GM19397 (cell line): Measurements from ENCODE around the gene DISP3.

Source experiments
- ATAC-seq: cut with Tn5 transposase; IDR thresholded peaks from one replicate; pipeline ENCODE4 v1.9.1; 2021; ENCODE audit warnings: mild to moderate bottlenecking, moderate library complexity; ENCODE audit not compliant: unreplicated experiment

DISP3 gene

DNA sequence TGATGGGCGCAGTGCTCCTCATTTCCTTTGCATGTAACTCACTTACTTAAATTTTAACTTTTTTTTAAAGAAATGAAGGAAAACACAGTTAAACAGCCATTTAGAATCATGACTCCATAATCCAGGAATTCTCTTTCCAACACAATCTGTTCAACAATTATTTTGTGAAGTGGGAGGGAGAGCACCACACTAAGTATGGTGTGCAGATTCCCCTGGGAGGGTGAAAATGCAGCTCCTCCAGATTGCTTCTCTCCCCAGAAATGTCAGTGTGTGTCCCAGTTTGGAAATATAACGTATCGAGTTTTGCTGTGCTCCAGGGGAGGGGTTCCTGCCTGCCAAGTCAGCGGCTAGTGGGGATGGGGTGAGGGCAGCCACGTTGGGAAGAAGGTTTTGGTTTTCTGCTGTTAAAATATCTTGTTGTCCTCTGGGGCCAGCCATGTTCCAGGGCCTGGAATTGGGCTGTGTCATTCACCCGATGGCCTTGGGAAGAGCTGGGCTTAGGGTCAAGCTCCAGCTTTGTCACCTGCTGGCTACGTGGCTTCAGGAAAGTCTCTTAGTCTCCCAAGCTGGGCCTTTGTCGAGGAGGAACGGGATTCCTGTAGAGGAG is 17.3 kb upstream of the DISP3 start:
- ATAC-seq: no peak

DNA sequence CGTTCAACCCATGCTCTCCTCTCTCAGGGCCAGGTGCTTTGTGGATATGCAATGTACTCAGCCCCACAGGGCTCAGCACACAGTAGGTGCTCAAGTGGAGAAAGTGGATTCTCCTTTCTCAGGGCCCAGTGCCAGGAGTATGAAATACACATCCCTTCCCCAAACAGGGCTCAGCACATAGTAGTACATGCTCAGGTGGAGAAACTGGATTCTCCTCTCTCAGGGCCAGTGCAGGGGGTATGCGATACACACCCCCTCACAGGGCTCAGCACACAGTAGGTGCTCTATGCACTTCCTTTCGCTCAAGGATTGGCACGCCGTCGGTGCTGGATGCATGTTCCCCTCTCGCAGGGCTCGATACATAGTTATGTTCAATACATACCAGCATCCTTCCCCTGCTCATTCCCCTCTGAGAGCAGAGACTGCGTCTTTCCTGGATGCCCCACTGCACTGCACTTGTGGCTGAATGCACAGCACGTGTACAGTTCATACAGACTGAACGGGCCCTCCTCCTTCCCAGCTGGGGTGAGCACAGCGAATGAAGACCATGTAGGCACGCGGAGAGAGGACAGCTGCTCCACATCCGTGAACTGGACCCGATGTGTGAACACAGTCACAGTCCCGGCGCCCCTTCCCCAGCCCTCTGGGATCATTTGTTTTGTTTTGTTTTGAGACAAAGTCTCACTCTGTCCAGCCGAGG is 16.6 kb upstream of the DISP3 start:
- ATAC-seq: no peak

DNA sequence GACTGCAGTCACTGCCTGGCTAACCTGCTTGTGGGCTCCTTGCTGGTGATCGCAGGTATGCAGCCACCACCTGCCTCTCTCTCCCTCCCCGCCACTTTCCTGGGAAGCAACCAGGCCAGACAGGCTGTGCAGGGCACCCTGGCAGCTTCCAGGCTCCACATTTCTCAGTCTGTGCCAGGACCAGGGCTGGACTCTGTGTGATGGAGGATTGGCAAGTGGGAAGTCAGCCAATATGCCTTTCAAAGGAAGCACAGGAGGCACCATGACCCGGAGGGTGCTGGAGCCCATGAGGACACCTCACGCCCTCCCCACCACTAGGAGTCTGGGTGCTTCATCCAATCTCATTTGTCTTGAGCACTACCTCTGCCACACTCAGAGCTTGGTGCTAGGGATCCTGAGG is 15.8 kb upstream of the DISP3 start:
- no peak for ATAC-seq

DNA sequence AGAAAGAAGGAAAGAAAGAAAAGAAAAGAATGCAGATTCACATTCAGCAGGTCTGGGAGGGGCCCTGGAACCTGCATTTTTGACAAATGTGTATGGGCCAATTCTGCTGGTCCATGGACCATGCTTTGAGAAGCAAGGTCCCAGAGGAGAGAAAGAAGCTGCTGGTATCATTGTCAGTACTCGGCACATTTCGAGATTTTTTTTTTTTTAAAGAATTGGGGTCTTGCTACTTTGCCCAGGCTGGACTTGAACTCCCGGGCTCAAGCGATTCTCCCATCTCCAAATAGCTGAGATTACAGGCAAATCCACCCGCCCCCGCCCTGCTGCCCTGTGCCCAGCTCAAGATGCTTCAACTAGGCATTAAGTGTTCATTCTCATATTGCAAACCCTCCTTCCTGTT is 13.6 kb upstream of the DISP3 start:
- no peak for ATAC-seq

DNA sequence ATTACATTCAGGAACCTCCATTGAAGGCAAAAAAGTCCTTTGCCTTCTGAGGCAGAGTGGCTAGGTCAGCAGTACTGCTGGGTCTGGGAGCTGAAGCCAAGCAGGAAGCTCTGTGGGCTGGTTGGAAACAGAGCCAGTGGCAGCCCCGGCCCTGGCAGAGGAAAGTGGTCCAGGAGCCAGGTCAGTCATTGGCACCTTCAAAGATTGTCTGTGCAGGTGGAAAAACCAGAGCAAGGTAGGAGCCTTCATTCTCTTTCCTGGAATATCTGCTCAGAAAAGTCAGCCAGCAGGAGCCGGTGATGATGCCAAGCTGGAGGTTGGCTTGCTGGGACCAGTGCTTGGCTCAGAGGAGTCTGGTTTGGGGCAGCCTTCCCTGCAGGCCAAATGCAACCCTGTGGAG is 12.5 kb upstream of the DISP3 start:
- no peak for ATAC-seq

DNA sequence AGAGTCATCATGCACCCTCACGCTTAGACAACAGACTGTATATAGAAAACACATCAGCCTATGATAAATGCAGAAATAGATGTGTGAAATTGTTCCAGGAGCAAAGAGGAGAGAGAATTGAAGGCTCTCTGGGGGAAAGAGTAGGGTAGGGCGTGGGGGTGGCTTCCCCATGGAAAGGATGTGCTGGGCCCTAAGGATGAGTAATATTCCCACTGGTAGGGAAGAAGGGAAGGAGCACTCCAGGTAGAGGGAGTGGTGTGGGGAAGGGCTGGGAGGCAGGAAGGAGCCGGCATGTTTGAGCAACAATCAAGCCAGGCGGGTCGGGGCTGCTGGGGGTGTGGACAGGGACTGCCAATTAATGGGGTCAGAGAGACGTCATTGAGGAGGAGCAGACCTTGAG is 10.1 kb upstream of the DISP3 start:
- no peak for ATAC-seq

DNA sequence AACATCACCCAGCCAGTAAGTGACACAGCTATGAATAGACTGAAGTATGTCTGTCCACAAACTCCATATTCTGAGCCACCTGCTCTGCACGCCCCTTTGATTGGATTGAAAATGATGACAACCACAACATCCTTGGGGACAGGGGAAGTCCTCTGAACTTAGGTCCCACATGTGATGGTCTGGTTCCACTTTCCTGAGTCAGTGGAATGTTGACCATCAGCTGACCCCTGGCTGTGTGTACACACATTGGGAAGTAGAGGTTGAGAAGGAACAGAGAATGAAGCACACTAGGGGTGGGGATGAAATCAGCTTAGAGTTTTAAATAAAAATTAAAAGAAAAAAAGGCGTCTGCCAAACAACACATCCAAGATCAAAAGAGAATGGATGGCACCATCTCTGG is 8.0 kb upstream of the DISP3 start:
- ATAC-seq: no peak

DNA sequence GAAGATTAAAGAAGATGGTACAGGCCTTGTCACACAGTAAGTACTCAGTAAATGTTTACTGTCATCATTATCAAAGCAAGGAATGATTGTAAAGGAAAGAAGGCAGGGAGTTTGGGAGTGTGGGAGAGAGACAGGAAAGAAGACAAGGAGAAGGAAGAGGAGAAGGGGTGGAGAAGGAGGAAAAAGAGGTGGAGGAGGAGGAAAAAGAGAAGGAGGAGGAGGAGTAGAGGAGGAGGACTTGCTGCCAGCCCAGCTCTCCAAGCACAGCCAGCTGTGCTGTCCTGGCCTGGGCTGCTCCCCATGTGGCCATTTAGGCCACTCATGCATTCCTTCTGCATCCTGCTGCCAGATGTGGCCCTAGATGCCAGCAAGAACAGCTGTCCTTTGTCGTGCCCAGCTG is 7.5 kb upstream of the DISP3 start:
- ATAC-seq: no peak

DNA sequence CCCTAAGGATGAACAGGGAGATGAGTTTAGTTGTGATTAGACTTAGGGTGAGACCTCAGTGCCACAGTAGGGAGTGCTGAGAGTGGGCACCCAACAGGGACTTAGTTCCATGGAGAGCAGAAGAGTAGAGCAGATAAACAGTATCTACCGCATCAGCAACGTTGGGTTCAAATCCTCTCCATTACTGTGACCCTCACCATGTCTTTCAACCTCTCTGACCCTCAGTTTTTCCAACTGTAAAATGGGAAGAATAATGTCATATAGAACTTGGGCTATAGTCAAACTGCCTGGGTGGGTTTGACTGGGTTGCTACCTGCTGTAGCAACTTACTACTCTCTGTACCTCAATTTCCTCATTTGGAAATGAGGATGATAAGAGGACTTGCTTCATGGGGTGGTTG is 6.7 kb upstream of the DISP3 start:
- ATAC-seq: no peak

DNA sequence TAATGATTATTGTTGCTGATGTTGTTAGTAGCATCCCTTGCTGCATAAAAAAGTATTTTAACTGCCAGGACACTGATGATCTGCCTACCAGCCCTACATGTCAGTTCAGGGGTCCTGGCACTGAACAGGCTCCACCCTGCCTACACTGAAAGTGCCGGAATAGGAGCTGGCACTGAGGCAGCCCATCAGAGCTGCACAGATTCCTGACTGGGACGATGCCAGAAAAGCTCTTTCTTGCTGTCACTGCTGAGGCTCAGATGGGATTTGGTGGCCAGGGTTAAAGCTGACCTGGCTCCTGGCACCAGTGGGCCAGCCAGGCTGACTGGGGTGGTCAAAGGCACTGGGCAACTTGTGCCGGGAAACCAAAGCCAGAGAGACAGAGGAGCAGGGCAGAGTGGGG is 6.2 kb upstream of the DISP3 start:
- no peak for ATAC-seq

DNA sequence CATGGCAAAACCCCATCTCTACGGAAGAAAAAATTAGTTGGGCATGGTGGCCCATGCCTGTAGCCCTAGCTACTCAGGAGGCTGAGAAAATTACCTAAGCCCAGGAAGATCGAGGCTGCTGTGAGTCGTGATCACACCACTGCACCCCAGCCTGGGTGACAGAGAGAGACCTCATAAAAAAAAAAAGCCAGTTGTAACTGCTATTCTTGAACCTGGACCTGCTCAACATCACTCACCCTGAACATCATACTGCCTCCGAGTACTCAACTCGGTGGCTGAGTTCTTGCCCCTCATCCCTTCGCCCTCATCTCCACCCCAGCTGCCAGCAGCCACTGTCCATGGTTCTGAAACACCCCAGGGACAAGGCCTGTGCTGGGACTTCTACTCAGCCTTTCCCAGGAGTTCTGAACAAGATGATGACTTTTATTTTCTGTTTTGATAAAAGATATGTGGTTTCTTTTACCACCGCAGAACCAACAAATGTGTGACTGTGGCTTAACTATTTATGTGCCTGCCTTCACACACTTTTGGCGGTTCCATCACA is 5.4 kb upstream of the DISP3 start:
- ATAC-seq: no peak

DNA sequence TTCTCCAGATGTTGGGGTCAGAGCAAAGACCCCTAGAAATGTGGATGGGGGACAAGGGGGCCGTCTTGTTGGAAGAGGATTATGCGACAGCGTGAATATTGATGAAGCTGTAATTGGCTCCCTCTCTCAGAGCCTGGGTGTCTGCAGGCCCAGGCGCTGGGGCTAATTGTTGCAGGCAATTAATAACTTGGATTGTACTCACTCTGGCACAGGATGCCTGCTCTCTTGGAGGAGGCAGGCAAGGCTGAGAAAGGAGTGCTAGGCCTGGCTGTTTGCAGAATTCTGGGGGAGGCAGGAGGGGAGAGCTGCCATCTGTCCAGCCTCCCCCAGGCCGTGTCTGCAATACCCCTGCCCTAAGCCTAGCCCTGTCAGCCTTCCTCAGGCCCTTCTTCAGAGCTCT is 4.1 kb upstream of the DISP3 start:
- no peak for ATAC-seq

DNA sequence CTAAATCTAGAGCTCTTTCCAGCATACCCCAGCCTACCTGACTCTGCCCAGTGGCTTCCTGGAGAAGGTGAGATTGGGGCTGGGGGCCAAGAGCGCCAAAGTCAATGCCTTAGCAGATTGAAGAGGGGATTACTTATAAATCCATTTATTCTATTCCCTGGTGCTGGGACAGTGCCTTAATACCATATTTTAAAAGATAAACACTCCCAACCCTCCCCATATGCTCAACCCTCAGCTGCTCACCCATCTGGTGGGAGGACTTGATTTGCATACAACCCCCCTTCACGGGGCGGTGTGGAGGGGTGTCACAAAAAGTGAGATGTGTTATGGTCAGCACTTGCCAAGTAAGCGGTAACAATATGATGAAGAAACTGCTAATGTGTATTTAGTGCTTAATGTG is 3.2 kb upstream of the DISP3 start:
- no peak for ATAC-seq

DNA sequence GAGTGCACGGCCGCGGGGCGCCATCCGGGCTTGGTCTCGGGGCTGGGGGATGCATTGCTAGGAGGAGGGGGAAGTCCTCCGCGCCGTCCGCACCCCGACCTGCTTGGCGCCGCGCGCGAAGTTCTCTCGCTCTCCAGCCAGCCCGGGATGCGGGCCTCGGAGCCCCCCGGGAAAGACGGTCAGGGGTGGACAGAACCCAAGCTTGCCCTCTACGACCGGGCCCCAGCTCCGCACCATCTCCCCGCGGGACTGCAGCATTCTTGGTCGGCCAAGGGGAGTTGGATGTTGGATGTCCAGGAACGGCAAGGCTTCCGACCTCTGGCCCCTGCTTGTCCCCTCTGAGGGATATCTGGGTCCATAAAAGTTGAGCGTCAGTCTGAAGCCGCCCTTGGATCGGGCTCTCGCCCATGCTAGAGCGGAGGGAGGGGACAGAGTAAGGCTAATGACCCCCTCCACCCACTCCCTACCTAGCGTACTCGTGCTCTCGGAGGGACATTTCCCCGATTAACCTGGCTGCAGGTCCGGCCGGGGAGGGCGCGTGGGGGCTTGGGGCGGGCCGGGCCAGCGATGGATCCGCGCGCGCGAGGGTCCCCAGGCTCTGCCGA is 522 bp downstream of the DISP3 start:
- no peak for ATAC-seq

DNA sequence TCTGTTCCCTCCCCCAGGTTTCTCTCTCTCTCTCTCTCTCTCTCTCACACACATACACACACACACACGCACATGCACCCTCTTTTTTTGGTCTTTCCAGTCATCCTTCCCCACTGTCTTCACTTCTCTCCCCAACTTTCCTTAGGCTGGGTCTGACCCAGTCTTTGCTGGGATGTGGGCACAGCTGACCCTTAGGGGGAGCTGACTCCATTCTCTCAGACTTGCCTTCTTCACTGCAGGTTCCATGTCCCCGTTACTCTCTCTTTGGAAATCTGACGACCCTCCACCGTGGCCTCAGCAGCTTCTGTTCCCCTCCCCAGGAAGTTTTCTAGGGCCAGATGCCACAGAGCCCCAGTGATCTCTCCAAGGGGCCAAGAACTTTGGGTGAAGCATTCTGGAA is 2.1 kb downstream of the DISP3 start:
- ATAC-seq: no peak

DNA sequence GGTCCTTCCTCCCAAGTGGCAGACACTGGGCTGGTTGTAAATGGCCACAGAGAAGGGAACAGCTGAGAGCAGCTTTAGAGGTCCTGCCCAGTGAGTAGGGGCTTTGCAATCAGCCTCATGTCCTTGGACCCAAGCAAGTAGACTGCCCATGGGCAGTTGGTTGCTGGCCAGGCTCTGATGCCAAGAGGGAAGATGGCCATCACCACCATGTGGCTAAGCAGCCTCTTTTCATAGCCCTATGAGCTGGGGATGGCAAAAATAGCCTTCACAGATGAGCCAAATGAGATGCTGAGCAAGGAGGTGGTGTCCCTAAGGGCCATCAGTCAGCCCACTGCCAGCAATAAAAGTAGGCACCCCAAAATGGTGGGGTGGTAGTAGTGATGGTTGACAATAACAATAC is 3.2 kb downstream of the DISP3 start:
- no peak for ATAC-seq

DNA sequence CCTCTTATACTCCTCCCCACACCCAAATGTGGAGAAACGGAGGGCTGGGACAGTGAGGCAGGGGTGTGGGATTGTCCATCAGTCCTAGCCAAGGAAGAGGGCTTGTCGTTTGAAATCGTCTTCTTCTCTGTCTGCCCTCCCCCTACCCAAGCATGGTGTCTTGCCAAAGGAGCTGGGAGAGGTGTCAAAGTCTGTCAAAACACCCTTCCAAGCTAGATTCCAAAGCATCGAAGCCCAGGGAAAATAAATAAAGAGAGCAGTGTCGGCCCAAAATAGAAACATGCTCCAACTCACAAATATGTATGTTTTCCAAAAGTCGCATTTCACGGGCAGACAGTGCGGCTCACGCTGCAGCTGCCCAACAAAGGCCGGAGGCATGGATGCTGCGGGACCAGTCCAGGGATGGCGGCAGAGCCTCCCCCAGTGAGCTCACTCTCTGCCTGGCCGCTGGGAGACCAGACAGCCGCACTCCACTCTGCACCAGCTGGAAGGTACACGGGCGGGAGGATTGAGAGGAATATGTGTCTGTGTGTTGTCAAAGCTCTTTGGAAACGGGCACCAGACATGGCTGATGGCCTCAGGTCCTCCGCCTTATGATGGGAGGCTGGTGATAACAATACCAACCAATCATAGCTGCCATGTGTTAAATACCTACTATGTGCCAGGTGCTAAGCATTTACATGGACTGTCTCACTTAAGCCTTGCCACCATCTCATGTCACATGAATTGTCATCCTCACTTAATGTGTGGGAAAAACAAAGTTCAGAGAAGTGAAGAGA is 3.9 kb downstream of the DISP3 start:
- ATAC-seq: no peak

DNA sequence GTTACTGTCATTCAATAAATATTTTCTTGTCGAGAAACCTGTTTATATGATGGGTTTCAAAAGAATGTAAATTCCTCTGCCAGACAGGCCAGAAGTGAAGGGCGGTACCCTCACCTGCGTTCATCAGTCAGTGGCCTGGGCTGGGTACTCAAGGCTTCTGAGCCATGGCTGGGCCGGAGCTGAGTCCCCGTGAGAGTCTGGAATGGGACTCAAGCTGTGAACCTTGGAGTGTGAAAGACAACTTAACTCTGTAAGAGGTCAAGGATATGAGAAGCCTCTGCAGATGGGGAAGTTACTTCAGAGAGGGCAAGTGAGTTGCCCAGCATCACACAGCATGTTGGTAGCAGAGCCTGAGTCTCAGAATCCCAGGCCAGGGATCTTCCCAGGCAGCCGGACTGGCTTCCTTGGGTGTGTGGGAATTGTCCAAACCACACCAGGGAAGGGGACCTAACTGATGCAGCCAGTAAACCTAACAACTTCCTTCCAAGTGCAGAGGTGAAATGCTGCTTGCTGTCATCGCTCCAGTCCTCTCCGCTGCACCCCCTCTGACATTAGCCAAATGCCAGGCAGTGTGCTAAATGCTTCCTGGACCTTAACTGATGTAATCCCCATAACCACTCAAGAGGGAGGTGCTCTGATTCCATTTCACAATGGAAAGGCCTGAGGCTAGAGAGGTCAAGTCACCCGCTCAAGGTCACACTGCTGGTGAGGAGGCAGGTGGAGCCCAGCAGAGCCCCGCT is 4.8 kb downstream of the DISP3 start:
- ATAC-seq: no peak

DNA sequence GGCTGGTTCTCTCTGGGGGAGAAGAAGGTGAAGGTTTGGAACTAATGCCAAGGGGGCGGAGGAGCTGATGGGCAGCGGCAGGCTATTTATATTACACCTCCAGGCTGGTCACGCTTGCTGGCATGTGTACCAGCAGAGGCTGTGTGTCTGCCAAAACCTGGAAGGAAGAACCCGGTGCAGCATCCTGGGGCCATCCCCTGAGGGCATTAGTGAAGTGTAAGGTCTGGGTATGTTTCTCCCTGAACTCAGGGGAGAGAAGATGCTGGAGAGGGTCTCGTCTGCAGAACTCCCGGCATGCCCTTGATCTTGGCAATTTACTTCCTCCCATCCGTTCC is 5.3 kb downstream of the DISP3 start:
- ATAC-seq: no peak

DNA sequence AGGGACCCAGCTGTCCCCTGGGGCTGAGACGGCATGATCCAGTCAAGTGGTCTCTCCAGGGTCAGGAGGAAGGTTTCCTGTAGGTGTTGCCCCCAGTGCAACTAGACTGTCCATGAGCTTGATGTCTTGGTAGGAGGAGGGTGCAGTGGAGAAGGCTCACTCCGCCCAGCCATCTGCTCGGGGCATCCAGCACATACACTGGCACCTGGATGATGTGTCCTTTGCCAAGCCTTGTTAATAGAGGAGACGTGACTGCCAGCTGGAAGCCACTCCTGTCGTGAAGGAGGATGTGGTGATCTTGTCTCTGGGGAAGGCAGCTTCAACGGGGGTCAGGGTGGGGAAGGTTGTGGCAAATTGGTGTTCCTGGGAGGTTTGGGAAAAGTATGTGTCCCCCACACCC is 6.2 kb downstream of the DISP3 start:
- ATAC-seq: no peak
